PC-9 (cell line): ENCODE data around the gene CNTNAP2.

ENCODE experiments used
- CTCF ChIP-seq: fragments of 200-600 bp; sonication (generic); conservative IDR thresholded peaks from 2 replicates; pipeline ENCODE4 v1.6.1; 2017; ENCODE audit warnings: mixed run types, antibody characterized with exemption, mild to moderate bottlenecking, moderate library complexity
- EZH2 ChIP-seq: fragments of 200-600 bp; sonication (generic); IDR thresholded peaks from 2 replicates; pipeline ENCODE4 v1.8.0; 2017; ENCODE audit warnings: antibody characterized with exemption, low read depth

- TF ChIP-seq CTCF, result no peak
- no peak for TF ChIP-seq EZH2
Measured at GRCh38 chr7:148155826-148156225, 2039.2 kb downstream of the CNTNAP2 start.
